ENCODE results near the gene SEC31A.

The SEC31A gene

GRCh38 chr4:82890901-82891706 is at the start of gene SEC31A:
SEC31A (minus strand) TSS chr4:82891153; CDS start chr4:82881936, 9,217 bp downstream.
- TF ChIP-seq EZH2phosphoT487 (IDR thresholded peaks at IDR 0.05; ENCODE audit: low read depth), result no peak
- TF ChIP-seq CTCF (IDR thresholded peaks at IDR 0.05; ENCODE audit: low read depth, low read length), result peak; percentile 12; the same call in 1 of the 2 replicates
- peak within 1 kb of the TSS; percentile 93 for H3K9ac ChIP-seq (ENCODE audit: low read length)
- H3K79me2 ChIP-seq (ENCODE audit: low read length), result peaks cover 79% of the 10 kb centered on the region

GRCh38 chr4:82939414-82939813 is 48.5 kb upstream of the SEC31A start:
- no peak overlapping the region for H2AFZ ChIP-seq (ENCODE audit: low read depth, low read length)
- no peaks in the 10 kb centered on the region for H3K9me3 ChIP-seq (ENCODE audit: insufficient read depth, low read length)
- H3K4me2 ChIP-seq (ENCODE audit: low read length), result no peak overlapping the region
- no peaks in the 10 kb centered on the region for H3K79me2 ChIP-seq (ENCODE audit: low read length)
- H3K9ac ChIP-seq (ENCODE audit: low read length), result no peak overlapping the region
- no peak for TF ChIP-seq EZH2phosphoT487 (IDR thresholded peaks at IDR 0.05; ENCODE audit: low read depth)
- TF ChIP-seq CTCF (IDR thresholded peaks at IDR 0.05; ENCODE audit: low read depth, low read length), result no peak
- H3K27ac ChIP-seq (ENCODE audit: low read length), result no peak overlapping the region
- H3K4me1 ChIP-seq (ENCODE audit: low read length), result no peaks in the 10 kb centered on the region
- H3K36me3 ChIP-seq (replicated peaks; ENCODE audit: low read depth, low read length), result peaks cover 31% of the 10 kb centered on the region
- no peaks in the 10 kb centered on the region for H4K20me1 ChIP-seq (ENCODE audit: insufficient read depth, low read length)
- no peaks in the 10 kb centered on the region for H3K27me3 ChIP-seq (ENCODE audit: low read depth, low read length)
- no peak overlapping the region for H3K4me3 ChIP-seq (ENCODE audit: low read length)

More at GRCh38 chr4:82890901-82891706, at the start of gene SEC31A:
- Histone ChIP-seq H4K20me1 (ENCODE audit: insufficient read depth, low read length) (peaks cover 18% of the 10 kb centered on the region), H3K27me3 (ENCODE audit: low read depth, low read length) (no peaks in the 10 kb centered on the region), H2AFZ (ENCODE audit: low read depth, low read length) (peak within 1 kb of the TSS; percentile 55; the same call in 1 of the 2 replicates), H3K36me3 (replicated peaks; ENCODE audit: low read depth, low read length) (peaks cover 23% of the 10 kb centered on the region), H3K4me1 (ENCODE audit: low read length) (peaks cover 25% of the 10 kb centered on the region), H3K27ac (ENCODE audit: low read length) (peak within 1 kb of the TSS; percentile 86), H3K4me3 (ENCODE audit: low read length) (peak within 1 kb of the TSS; percentile 85), H3K9me3 (ENCODE audit: insufficient read depth, low read length) (no peaks in the 10 kb centered on the region), H3K4me2 (ENCODE audit: low read length) (peak within 1 kb of the TSS; percentile 80)

GRCh38 chr4:82934441-82934840 is 43.5 kb upstream of the SEC31A start:
- H3K27me3 ChIP-seq (ENCODE audit: low read depth, low read length), result no peaks in the 10 kb centered on the region
- no peaks in the 10 kb centered on the region for H3K9me3 ChIP-seq (ENCODE audit: insufficient read depth, low read length)
- no peak overlapping the region for H3K4me2 ChIP-seq (ENCODE audit: low read length)
- no peaks in the 10 kb centered on the region for H4K20me1 ChIP-seq (ENCODE audit: insufficient read depth, low read length)
- TF ChIP-seq CTCF (IDR thresholded peaks at IDR 0.05; ENCODE audit: low read depth, low read length) (no peak), EZH2phosphoT487 (IDR thresholded peaks at IDR 0.05; ENCODE audit: low read depth) (no peak)
- no peak overlapping the region for H3K27ac ChIP-seq (ENCODE audit: low read length)
- no peaks in the 10 kb centered on the region for H3K79me2 ChIP-seq (ENCODE audit: low read length)
- H3K36me3 ChIP-seq (replicated peaks; ENCODE audit: low read depth, low read length), result peaks cover 42% of the 10 kb centered on the region
- H3K4me1 ChIP-seq (ENCODE audit: low read length), result no peaks in the 10 kb centered on the region
- H2AFZ ChIP-seq (ENCODE audit: low read depth, low read length), result no peak overlapping the region
- H3K4me3 ChIP-seq (ENCODE audit: low read length), result no peak overlapping the region
- H3K9ac ChIP-seq (ENCODE audit: low read length), result no peak overlapping the region

- no peaks in the 10 kb centered on the region for H3K9me3 ChIP-seq (ENCODE audit: insufficient read depth, low read length)
- no peak overlapping the region for H3K27ac ChIP-seq (ENCODE audit: low read length)
- no peak overlapping the region for H2AFZ ChIP-seq (ENCODE audit: low read depth, low read length)
- no peaks in the 10 kb centered on the region for H3K4me1 ChIP-seq (ENCODE audit: low read length)
- H3K9ac ChIP-seq (ENCODE audit: low read length), result no peak overlapping the region
- no peak overlapping the region for H3K4me2 ChIP-seq (ENCODE audit: low read length)
- no peaks in the 10 kb centered on the region for H3K27me3 ChIP-seq (ENCODE audit: low read depth, low read length)
- H3K79me2 ChIP-seq (ENCODE audit: low read length), result no peaks in the 10 kb centered on the region
- peaks cover 24% of the 10 kb centered on the region for H3K36me3 ChIP-seq (replicated peaks; ENCODE audit: low read depth, low read length)
- H3K4me3 ChIP-seq (ENCODE audit: low read length), result no peak overlapping the region
- no peak for TF ChIP-seq CTCF (IDR thresholded peaks at IDR 0.05; ENCODE audit: low read depth, low read length)
- TF ChIP-seq EZH2phosphoT487 (IDR thresholded peaks at IDR 0.05; ENCODE audit: low read depth), result no peak
- H4K20me1 ChIP-seq (ENCODE audit: insufficient read depth, low read length), result no peaks in the 10 kb centered on the region
These were observed 40.1 kb upstream of the SEC31A start for GRCh38 chr4:82930848-82931755.

Measured in OCI-LY3 (cell line).